Stomach smooth muscle (tissue), 2 donors: Measurements from ENCODE around the gene DACT2.

ENCODE experiments used
- H3K27ac ChIP-seq: one replicate; pipeline ENCODE4 v1.7.0; 2013; ENCODE audit warnings: mild to moderate bottlenecking, low read length, inconsistent platforms
- H3K27me3 ChIP-seq, 2 donors: one replicate each; pipeline ENCODE4 v1.7.0; 2013; ENCODE audit warnings: low read length in 2 of 2; ENCODE audit not compliant: insufficient read depth in 2 of 2, control insufficient read depth in 1 of 2
- H3K36me3 ChIP-seq, 2 donors: one replicate each; pipeline ENCODE4 v1.7.0; 2013; ENCODE audit warnings: low read length in 2 of 2; ENCODE audit not compliant: control insufficient read depth in 2 of 2, insufficient read depth in 2 of 2
- H3K4me1 ChIP-seq: one replicate; pipeline ENCODE4 v1.7.0; 2013; ENCODE audit warnings: low read length; ENCODE audit not compliant: control insufficient read depth, insufficient read depth
- H3K4me3 ChIP-seq, 2 donors: one replicate each; pipeline ENCODE4 v1.7.0; 2013; ENCODE audit warnings: low read length in 2 of 2
- H3K9ac ChIP-seq, 2 donors: one replicate each; pipeline ENCODE4 v1.7.0; 2013; ENCODE audit warnings: low read length in 2 of 2, mild to moderate bottlenecking in 1 of 2
- H3K9me3 ChIP-seq, 2 donors: one replicate each; pipeline ENCODE4 v1.7.0; 2013; ENCODE audit warnings: low read length in 2 of 2; ENCODE audit not compliant: control insufficient read depth in 2 of 2
- donor health status: healthy.
- donor health status: Pancreatic carcinoma.

Gene DACT2

GRCh38 chr6:168261234-168261633, 58.3 kb downstream of the DACT2 start:
- Histone ChIP-seq H3K4me1 (no peaks in the 10 kb centered on the region), H3K27ac (no peak overlapping the region), H3K36me3 (no peaks in the 10 kb centered on the region), H3K9ac (no peak overlapping the region), H3K27me3 (no peaks in the 10 kb centered on the region), H3K9me3 (no peaks in the 10 kb centered on the region), H3K4me3 (no peak overlapping the region)

DNA sequence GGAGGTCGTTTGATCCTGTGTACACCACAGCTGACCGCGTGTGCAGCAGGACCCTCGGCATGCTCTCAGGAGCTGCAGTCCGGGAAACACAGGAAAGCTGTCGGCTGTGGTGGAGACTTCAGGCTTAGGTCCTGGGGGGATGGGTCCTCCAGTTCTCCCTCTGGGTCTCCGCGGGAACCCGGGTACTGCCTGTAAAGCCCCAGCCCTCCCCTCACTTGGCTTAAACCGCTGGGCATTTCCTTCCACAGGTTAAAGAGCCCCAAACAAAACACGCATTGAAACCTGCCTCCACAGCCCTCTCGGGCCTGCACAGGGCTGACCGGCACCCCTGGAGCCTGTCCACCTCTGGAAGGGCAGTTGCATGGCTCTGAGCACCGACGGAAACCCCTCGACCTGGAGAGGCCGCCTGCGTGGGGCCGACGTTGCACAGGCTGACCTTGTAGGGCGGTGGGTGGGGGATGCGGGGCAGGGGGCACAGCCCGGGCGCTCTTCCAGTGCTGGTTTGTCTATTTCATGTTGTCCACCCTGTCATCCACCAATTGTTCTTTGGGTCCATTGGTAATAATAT, 59.1 kb downstream of the DACT2 start:
- H3K9ac ChIP-seq, result no peak overlapping the region

DNA sequence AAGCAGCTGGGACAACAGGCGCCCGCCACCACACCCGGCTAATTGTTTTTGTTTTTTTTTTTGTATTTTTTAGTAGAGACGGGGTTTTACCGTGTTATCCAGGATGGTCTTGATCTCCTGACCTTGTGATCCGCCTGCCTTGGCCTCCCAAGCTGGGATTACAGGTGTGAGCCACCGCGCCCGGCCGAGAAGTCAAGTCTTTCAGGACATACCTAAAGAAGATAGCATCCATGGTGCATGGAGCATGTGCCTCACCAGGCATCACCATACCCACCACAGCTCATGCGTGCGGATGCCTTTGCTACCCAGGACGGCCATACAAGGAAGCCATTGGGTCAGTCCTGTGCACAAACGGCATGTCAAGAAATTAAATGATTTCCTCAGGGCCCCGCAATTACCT, 60.8 kb downstream of the DACT2 start:
- Histone ChIP-seq H3K27me3 (no peaks in the 10 kb centered on the region), H3K27ac (no peak overlapping the region), H3K9me3 (peaks cover 2 to 4% of the 10 kb centered on the region in 2 donors), H3K36me3 (no peaks in the 10 kb centered on the region), H3K4me1 (no peaks in the 10 kb centered on the region), H3K9ac (no peak overlapping the region), H3K4me3 (no peak overlapping the region)

More for the DNA sequence above, 59.1 kb downstream of the DACT2 start:
- Histone ChIP-seq H3K4me1 (no peaks in the 10 kb centered on the region), H3K36me3 (no peaks in the 10 kb centered on the region), H3K4me3 (no peak overlapping the region), H3K9me3 (peaks cover 0 to 2% of the 10 kb centered on the region in 2 donors), H3K27me3 (no peaks in the 10 kb centered on the region), H3K27ac (no peak overlapping the region)

GRCh38 chr6:168256940-168257339, 62.6 kb downstream of the DACT2 start:
- Histone ChIP-seq H3K9ac (no peak overlapping the region), H3K36me3 (no peaks in the 10 kb centered on the region), H3K9me3 (peaks cover 2 to 4% of the 10 kb centered on the region in 2 donors), H3K27me3 (no peaks in the 10 kb centered on the region), H3K27ac (no peak overlapping the region), H3K4me1 (no peaks in the 10 kb centered on the region), H3K4me3 (no peak overlapping the region)
